ENCODE measurements around the gene DMP1. TPM values are rescaled to one million over a fixed set of nuclear protein-coding genes. Genes with fewer than 3 reads are reported as not detected.

DMP1 gene
- total and polyA plus RNA-seq, 2 experiments from 2014 or later, result not detected

GRCh38 chr4:87669373-87669772 lies 19.3 kb downstream of the DMP1 start:
- H3K4me1 ChIP-seq (ENCODE audit: insufficient read depth), result no peaks in the 10 kb centered on the region
- 70% methylated on average over 3 of the region's 3 CpGs for WGBS (ENCODE audit: low lambda C conversion rate, missing lambda C conversion rate)
- no peak overlapping the region for H3K4me2 ChIP-seq
- no peak overlapping the region for H3K4me3 ChIP-seq
- H3K9me2 ChIP-seq (replicated peaks; ENCODE audit: insufficient read depth), result no peaks in the 10 kb centered on the region
- no peak for DNase-seq (ENCODE audit: low spot score)
- H3K9me3 ChIP-seq (ENCODE audit: low read depth), result no peaks in the 10 kb centered on the region
- TF ChIP-seq EZH2 (IDR thresholded peaks at IDR 0.05; ENCODE audit: borderline replicate concordance), result no peak
- TF ChIP-seq CTCF (IDR thresholded peaks at IDR 0.05; ENCODE audit: poor library complexity), result no peak
- no peak for TF ChIP-seq EZH2phosphoT487 (IDR thresholded peaks at IDR 0.05; ENCODE audit: low read depth, severe bottlenecking, unreplicated experiment)
- H4K20me1 ChIP-seq (ENCODE audit: insufficient read depth, poor library complexity, severe bottlenecking), result no peaks in the 10 kb centered on the region
- H3K36me3 ChIP-seq (replicated peaks; ENCODE audit: insufficient read depth, low read depth), result no peaks in the 10 kb centered on the region
- H3K27ac ChIP-seq, result no peak overlapping the region
- no peaks in the 10 kb centered on the region for H3K79me2 ChIP-seq
- no peaks in the 10 kb centered on the region for H3K27me3 ChIP-seq
- H2AFZ ChIP-seq, result no peak overlapping the region

- Histone ChIP-seq H3K36me3 (replicated peaks; ENCODE audit: insufficient read depth, low read depth) (no peaks in the 10 kb centered on the region), H3K4me3 (no peak overlapping the region), H3K9me2 (replicated peaks; ENCODE audit: insufficient read depth) (no peaks in the 10 kb centered on the region), H3K27ac (no peak overlapping the region), H3K9me3 (ENCODE audit: low read depth) (no peaks in the 10 kb centered on the region), H3K79me2 (no peaks in the 10 kb centered on the region), H3K27me3 (no peaks in the 10 kb centered on the region), H3K4me2 (no peak overlapping the region), H2AFZ (no peak overlapping the region), H3K4me1 (ENCODE audit: insufficient read depth) (no peaks in the 10 kb centered on the region), H4K20me1 (ENCODE audit: insufficient read depth, poor library complexity, severe bottlenecking) (no peaks in the 10 kb centered on the region)
- WGBS (ENCODE audit: low lambda C conversion rate, missing lambda C conversion rate), result 79% methylated on average over 7 of the region's 7 CpGs
- DNase-seq (ENCODE audit: low spot score), result no peak
- no peak for TF ChIP-seq EZH2phosphoT487 (IDR thresholded peaks at IDR 0.05; ENCODE audit: low read depth, severe bottlenecking, unreplicated experiment)
- no peak for TF ChIP-seq CTCF (IDR thresholded peaks at IDR 0.05; ENCODE audit: poor library complexity)
- no peak for TF ChIP-seq EZH2 (IDR thresholded peaks at IDR 0.05; ENCODE audit: borderline replicate concordance)
These were observed 27.7 kb downstream of the DMP1 start for GRCh38 chr4:87677731-87678130.

- DNase-seq (ENCODE audit: low spot score), result peak; percentile 73
- Histone ChIP-seq H3K9me3 (ENCODE audit: low read depth) (no peaks in the 10 kb centered on the region), H3K36me3 (replicated peaks; ENCODE audit: insufficient read depth, low read depth) (no peaks in the 10 kb centered on the region), H3K4me3 (no peak overlapping the region), H3K4me2 (no peak overlapping the region), H3K27me3 (no peaks in the 10 kb centered on the region), H3K9me2 (replicated peaks; ENCODE audit: insufficient read depth) (no peaks in the 10 kb centered on the region), H3K79me2 (no peaks in the 10 kb centered on the region), H4K20me1 (ENCODE audit: insufficient read depth, poor library complexity, severe bottlenecking) (no peaks in the 10 kb centered on the region), H2AFZ (no peak overlapping the region), H3K27ac (no peak overlapping the region), H3K4me1 (ENCODE audit: insufficient read depth) (no peaks in the 10 kb centered on the region)
- TF ChIP-seq EZH2 (IDR thresholded peaks at IDR 0.05; ENCODE audit: borderline replicate concordance), result no peak
- no peak for TF ChIP-seq EZH2phosphoT487 (IDR thresholded peaks at IDR 0.05; ENCODE audit: low read depth, severe bottlenecking, unreplicated experiment)
- TF ChIP-seq CTCF (IDR thresholded peaks at IDR 0.05; ENCODE audit: poor library complexity), result peak; percentile 90
- WGBS (ENCODE audit: low lambda C conversion rate, missing lambda C conversion rate), result 41% methylated on average over 11 of the region's 11 CpGs
These were observed 29.5 kb downstream of the DMP1 start for GRCh38 chr4:87679449-87680169.

All from hepatocyte (in vitro differentiated cells).